ENCODE measurements around the gene CERK. TPM values are rescaled to one million over a fixed set of nuclear protein-coding genes. Genes with fewer than 3 reads are reported as not detected.

The CERK gene
- total RNA-seq, 1 donor from 2014 or later, result 145 TPM

GRCh38 chr22:46750863-46751443 is 12.9 kb upstream of the CERK start:
- Mint-ChIP-seq H3K4me1 (ENCODE audit: low read depth, unreplicated experiment) (no peaks in the 10 kb centered on the region), H3K4me3 (ENCODE audit: unreplicated experiment) (no peak overlapping the region), H3K27ac (ENCODE audit: unreplicated experiment) (no peak overlapping the region), H3K27me3 (ENCODE audit: unreplicated experiment) (peaks cover 1% of the 10 kb centered on the region), H3K9me3 (ENCODE audit: unreplicated experiment) (peaks cover 7% of the 10 kb centered on the region), H3K36me3 (ENCODE audit: unreplicated experiment) (no peaks in the 10 kb centered on the region)
- no peak for TF ChIP-seq CTCF (IDR thresholded peaks at IDR 0.05; ENCODE audit: partially characterized antibody, unreplicated experiment)
- DNase-seq, result no peak

GRCh38 chr22:46750530-46750800 is 12.4 kb upstream of the CERK start:
- no peak overlapping the region for H3K27ac Mint-ChIP-seq (ENCODE audit: unreplicated experiment)

GRCh38 chr22:46749682-46750529 is 11.9 kb upstream of the CERK start:
- no peaks in the 10 kb centered on the region for H3K36me3 Mint-ChIP-seq (ENCODE audit: unreplicated experiment)
- H3K27me3 Mint-ChIP-seq (ENCODE audit: unreplicated experiment), result peaks cover 1% of the 10 kb centered on the region
- H3K4me1 Mint-ChIP-seq (ENCODE audit: low read depth, unreplicated experiment), result no peaks in the 10 kb centered on the region
- DNase-seq, result no peak
- TF ChIP-seq CTCF (IDR thresholded peaks at IDR 0.05; ENCODE audit: partially characterized antibody, unreplicated experiment), result no peak
- peaks cover 5% of the 10 kb centered on the region for H3K9me3 Mint-ChIP-seq (ENCODE audit: unreplicated experiment)
- H3K27ac Mint-ChIP-seq (ENCODE audit: unreplicated experiment), result no peak overlapping the region
- H3K4me3 Mint-ChIP-seq (ENCODE audit: unreplicated experiment), result no peak overlapping the region

More at GRCh38 chr22:46750530-46750800, 12.4 kb upstream of the CERK start:
- TF ChIP-seq CTCF (IDR thresholded peaks at IDR 0.05; ENCODE audit: partially characterized antibody, unreplicated experiment), result no peak
- H3K4me1 Mint-ChIP-seq (ENCODE audit: low read depth, unreplicated experiment), result no peaks in the 10 kb centered on the region
- H3K4me3 Mint-ChIP-seq (ENCODE audit: unreplicated experiment), result no peak overlapping the region
- H3K9me3 Mint-ChIP-seq (ENCODE audit: unreplicated experiment), result peaks cover 7% of the 10 kb centered on the region
- no peaks in the 10 kb centered on the region for H3K36me3 Mint-ChIP-seq (ENCODE audit: unreplicated experiment)
- no peak for DNase-seq
- H3K27me3 Mint-ChIP-seq (ENCODE audit: unreplicated experiment), result peaks cover 1% of the 10 kb centered on the region

GRCh38 chr22:46748908-46749675 is 11.0 kb upstream of the CERK start:
- Mint-ChIP-seq H3K27ac (ENCODE audit: unreplicated experiment) (no peak overlapping the region), H3K36me3 (ENCODE audit: unreplicated experiment) (no peaks in the 10 kb centered on the region), H3K4me1 (ENCODE audit: low read depth, unreplicated experiment) (no peaks in the 10 kb centered on the region), H3K27me3 (ENCODE audit: unreplicated experiment) (peaks cover 1% of the 10 kb centered on the region), H3K4me3 (ENCODE audit: unreplicated experiment) (no peak overlapping the region), H3K9me3 (ENCODE audit: unreplicated experiment) (peaks cover 4% of the 10 kb centered on the region)
- DNase-seq, result no peak
- TF ChIP-seq CTCF (IDR thresholded peaks at IDR 0.05; ENCODE audit: partially characterized antibody, unreplicated experiment), result no peak

Data from glutamatergic neuron (in vitro differentiated cells).